ENCODE results near the gene CRTAC1. TPM values are rescaled to one million over a fixed set of nuclear protein-coding genes. Genes with fewer than 3 reads are reported as not detected.

Gene CRTAC1
- total and polyA plus RNA-seq, 11 donors = 0.38 to 8.6 (median 1.7) TPM

DNA sequence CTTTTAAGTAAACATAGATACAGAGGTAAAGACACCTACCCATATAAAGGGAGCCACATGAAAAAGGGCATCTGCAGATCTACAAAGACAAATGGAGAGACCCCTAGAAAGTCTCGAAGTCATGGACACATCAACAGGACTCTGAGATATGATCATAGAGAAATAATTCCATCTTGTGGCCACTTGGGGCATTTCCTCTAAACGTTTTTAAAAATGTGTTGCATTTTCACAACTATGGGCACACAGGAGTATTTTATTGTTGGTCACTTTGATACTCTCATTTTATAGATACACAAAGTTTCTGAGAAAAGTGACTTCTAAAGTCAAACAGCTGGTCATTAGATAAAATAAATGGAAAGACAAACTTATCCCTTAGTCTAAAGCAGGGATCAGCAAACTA lies 87.1 kb downstream of the CRTAC1 start:
- peaks cover 0 to 21% (median 0%) of the 10 kb centered on the region in 12 donors for H3K9me3 ChIP-seq
- no peak overlapping the region for H3K4me3 ChIP-seq
- peaks cover 0 to 3% (median 0%) of the 10 kb centered on the region in 12 donors for H3K4me1 ChIP-seq
- intact Hi-C loops (cut with DNase I) = no loop called here
- DNase-seq = no peak
- peaks cover 0 to 13% (median 0%) of the 10 kb centered on the region in 9 donors for H3K27me3 ChIP-seq
- 64 to 72% (median 68%) methylated on average over 2 of the region's 2 CpGs for WGBS, 4 donors
- ATAC-seq = no peak
- no peak overlapping the region for H3K27ac ChIP-seq
- no peaks in the 10 kb centered on the region for H3K36me3 ChIP-seq
- no peak for TF ChIP-seq POLR2A (IDR thresholded peaks at IDR 0.05)
- TF ChIP-seq, protein P1, sequence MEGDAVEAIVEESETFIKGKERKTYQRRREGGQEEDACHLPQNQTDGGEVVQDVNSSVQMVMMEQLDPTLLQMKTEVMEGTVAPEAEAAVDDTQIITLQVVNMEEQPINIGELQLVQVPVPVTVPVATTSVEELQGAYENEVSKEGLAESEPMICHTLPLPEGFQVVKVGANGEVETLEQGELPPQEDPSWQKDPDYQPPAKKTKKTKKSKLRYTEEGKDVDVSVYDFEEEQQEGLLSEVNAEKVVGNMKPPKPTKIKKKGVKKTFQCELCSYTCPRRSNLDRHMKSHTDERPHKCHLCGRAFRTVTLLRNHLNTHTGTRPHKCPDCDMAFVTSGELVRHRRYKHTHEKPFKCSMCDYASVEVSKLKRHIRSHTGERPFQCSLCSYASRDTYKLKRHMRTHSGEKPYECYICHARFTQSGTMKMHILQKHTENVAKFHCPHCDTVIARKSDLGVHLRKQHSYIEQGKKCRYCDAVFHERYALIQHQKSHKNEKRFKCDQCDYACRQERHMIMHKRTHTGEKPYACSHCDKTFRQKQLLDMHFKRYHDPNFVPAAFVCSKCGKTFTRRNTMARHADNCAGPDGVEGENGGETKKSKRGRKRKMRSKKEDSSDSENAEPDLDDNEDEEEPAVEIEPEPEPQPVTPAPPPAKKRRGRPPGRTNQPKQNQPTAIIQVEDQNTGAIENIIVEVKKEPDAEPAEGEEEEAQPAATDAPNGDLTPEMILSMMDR (IDR thresholded peaks at IDR 0.05) = no peak

GRCh38 chr10:97940534-97940933 lies 89.9 kb downstream of the CRTAC1 start:
- 20 to 26% (median 24%) methylated on average over 6 of the region's 6 CpGs for WGBS, 4 donors
- intact Hi-C loops (cut with DNase I) = no loop called here

GRCh38 chr10:97939446-97939990 lies 90.9 kb downstream of the CRTAC1 start:
- H3K27ac ChIP-seq = no peak overlapping the region
- no peaks in the 10 kb centered on the region for H3K4me1 ChIP-seq
- peaks cover 0 to 16% (median 0%) of the 10 kb centered on the region in 9 donors for H3K27me3 ChIP-seq
- peaks cover 0 to 12% (median 0%) of the 10 kb centered on the region in 12 donors for H3K9me3 ChIP-seq
- no peak for TF ChIP-seq POLR2A (IDR thresholded peaks at IDR 0.05)
- TF ChIP-seq, protein P1 (IDR thresholded peaks at IDR 0.05) = no peak
- H3K36me3 ChIP-seq = no peaks in the 10 kb centered on the region
- ATAC-seq (no peak), DNase-seq (no peak)
- 27 to 34% (median 30%) methylated on average over 5 of the region's 5 CpGs for WGBS, 4 donors
- intact Hi-C loops (cut with DNase I) = no loop called here
- H3K4me3 ChIP-seq = no peak overlapping the region

More at GRCh38 chr10:97940534-97940933, 89.9 kb downstream of the CRTAC1 start:
- DNase-seq (no peak), ATAC-seq (peak in 1 of 4 donors; percentile 25)
- no peaks in the 10 kb centered on the region for H3K36me3 ChIP-seq
- H3K27ac ChIP-seq = no peak overlapping the region
- H3K4me1 ChIP-seq = no peaks in the 10 kb centered on the region
- H3K27me3 ChIP-seq = peaks cover 0 to 16% (median 0%) of the 10 kb centered on the region in 9 donors
- H3K4me3 ChIP-seq = no peak overlapping the region
- H3K9me3 ChIP-seq = peaks cover 0 to 21% (median 0%) of the 10 kb centered on the region in 12 donors
- TF ChIP-seq, protein P1 (IDR thresholded peaks at IDR 0.05) = no peak
- TF ChIP-seq POLR2A (IDR thresholded peaks at IDR 0.05) = no peak

DNA sequence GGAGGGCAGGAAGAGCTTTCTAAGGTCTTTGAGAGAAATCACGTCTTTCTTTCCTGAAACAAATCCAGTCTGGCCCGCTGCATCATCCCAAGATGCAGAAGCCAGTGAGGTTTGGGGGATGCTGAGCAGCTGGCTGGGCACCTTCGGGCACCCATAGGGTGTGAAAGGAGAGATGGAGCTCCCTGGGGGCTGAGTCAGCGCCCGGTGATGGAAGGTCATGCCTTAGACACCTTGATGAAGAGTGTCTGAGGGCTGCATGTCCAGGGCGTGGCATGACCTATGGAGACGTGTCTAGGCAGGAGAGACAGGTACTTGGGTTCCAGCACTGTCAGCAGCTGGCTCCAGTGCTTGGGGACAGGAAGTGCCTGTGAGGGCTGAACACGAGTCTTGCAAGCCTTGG lies 92.5 kb downstream of the CRTAC1 start:
- intact Hi-C loops (cut with DNase I) = no loop called here
- ATAC-seq (no peak), DNase-seq (no peak)
- Histone ChIP-seq H3K4me1 (no peaks in the 10 kb centered on the region), H3K36me3 (no peaks in the 10 kb centered on the region), H3K27me3 (peaks cover 0 to 16% (median 0%) of the 10 kb centered on the region in 9 donors), H3K27ac (no peak overlapping the region), H3K9me3 (no peaks in the 10 kb centered on the region), H3K4me3 (no peak overlapping the region)
- 65 to 69% (median 68%) methylated on average over 7 to 8 of the region's 8 CpGs for WGBS, 4 donors
- no peak for TF ChIP-seq POLR2A (IDR thresholded peaks at IDR 0.05)
- TF ChIP-seq, protein P1 (IDR thresholded peaks at IDR 0.05) = no peak

All from heart left ventricle (tissue), 16 donors.